Right ventricle myocardium superior (tissue), 1 donor: ENCODE data around the gene ROR1. TPM values are rescaled to one million over a fixed set of nuclear protein-coding genes. Genes with fewer than 3 reads are reported as not detected.
A peak's percentile ranks its signal among the peaks of the same experiment; 100 is the strongest.

Source experiments
- ATAC-seq: fragments of 200-7000 bp; cut with Tn5 transposase; one replicate; pipeline ENCODE4 v1.9.1; 2020; ENCODE audit warnings: mild to moderate bottlenecking; ENCODE audit not compliant: poor library complexity
- DNase-seq: peaks from one replicate; pipeline ENCODE4 v3.0.0-alpha.2; 2020
- intact Hi-C: fragments of 100-400 bp; cut with DNase I; formaldehyde crosslinking; loops from one replicate; pipeline ENCODE4 v1.11.2; 2022
- total RNA-seq: library from RNA; stranded (reverse); fragmentation: NEBNext Ultra II Directional; extraction: Animal tissue kit (Norgen Biotek cat#: 25700); gene quantifications from one replicate; pipeline ENCODE4 v1.2.1, GENCODE V29; 2021
- donor health status: DM: no; HTN: yes; CAD: no; lungs with severe emphysema.

Gene ROR1
- total RNA-seq, 1 donor from 2014 or later: 8.6 TPM

DNA sequence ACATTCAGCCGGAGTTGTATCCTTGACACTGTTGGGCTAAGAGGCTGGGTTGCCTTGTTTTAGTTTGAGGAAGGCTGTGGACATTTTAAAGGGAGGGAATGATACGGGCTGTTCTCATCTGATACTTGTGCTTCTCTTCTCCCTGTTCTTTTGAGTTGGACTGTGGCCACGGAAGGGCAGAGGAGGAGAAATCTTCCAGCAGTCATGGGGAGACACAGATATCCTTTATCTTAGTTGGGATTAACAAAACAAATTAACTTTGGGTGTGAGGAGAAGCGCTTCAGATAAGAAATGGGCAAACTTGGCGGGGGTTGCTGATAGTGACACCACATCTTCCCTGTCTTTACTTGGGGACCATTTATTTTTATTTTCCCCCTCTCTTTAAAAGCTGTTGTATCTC, 138.8 kb downstream of the ROR1 start:
- intact Hi-C loops: loop anchor here (10.0 kb wide), 1 partner anchor 128 kb away; no protein-coding TSS in a partner anchor
- DNase-seq (no peak), ATAC-seq (peak; percentile 50)

DNA sequence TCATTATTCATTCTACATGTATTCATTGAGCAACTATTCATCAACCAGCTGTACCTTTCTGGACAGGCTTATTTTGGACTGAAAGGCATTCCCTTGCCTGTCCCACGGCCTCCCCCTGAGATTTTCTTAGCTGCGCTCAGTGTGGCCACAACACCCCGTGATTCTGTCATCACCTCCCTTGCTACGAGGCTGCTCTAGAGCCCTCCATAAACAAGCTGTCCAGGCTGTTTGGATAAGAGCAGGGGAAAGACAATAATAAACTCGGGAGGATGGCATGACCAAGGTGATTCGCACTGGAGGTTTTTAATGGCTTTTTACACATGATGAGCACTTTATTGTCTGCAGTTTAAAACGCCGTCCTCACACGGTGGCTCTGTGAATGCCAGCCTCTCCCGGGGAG, 139.7 kb downstream of the ROR1 start:
- intact Hi-C loops: loop anchor here (10.0 kb wide), 1 partner anchor 129 kb away; no protein-coding TSS in a partner anchor
- DNase-seq (no peak), ATAC-seq (peak; percentile 75)

DNA sequence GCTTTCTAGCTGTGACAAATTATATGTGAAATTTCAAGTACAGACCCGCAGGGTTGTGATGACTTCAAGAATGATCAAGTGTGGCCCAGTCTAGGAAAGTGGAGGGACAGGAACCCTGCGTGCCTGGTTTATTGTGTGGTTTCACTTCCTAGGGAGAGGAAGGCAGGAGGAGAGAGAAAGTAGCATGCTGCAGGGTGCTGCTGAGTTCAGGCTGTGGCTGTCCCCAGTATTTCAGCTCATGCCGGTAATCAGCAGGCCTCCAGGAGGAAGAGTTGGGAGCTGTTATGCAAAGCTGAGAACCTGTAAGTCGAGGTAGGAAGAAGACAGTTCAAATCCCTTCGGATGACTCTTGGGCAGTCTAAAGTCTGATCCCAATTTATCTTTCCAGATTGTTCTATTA, 140.4 kb downstream of the ROR1 start:
- ATAC-seq (peak; percentile 25), DNase-seq (no peak)
- intact Hi-C loops: loop anchor here (10.0 kb wide), 1 partner anchor 129 kb away; no protein-coding TSS in a partner anchor

DNA sequence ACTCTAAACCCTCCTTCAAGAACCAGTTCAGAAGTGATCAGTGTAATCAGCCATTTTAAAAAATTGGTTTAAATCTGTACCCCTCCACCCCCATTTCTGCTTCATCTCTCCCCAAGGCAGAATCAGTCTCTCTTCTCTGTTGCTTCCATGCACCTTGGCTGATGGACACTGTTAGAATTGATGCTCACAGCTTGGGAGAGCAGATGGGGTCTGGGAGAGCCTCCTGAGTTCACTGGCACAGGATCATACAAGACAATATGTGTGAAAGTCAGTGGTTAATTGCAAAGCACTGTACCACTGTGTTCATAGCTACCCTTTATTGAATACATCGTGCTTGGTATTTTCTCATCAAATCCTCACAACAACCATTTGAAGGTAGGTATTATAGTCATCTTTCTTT, 140.9 kb downstream of the ROR1 start:
- DNase-seq: no peak
- no peak for ATAC-seq
- intact Hi-C loops: loop anchor here (10.0 kb wide), 1 partner anchor 130 kb away; no protein-coding TSS in a partner anchor

DNA sequence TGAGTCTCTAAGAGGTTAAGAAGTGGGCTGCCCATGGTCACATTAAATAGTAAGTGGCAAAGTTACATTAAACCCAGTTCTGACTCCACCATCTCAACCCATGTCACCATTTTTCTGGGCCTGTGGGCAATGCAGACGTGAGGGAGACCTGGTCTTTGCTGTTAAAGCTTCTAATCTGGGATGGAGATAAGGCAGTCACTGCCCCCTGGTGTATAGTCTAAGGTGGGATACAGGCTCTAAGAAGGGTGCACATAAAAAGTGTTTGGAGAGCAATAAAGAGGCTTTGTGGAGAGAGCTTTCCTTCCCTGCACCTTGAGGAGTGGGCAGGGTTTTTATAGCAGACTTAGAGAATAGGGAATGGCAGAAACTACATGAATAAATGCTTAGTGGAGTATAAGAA, 141.3 kb downstream of the ROR1 start:
- ATAC-seq: no peak
- intact Hi-C loops: loop anchor here (10.0 kb wide), 1 partner anchor 130 kb away; no protein-coding TSS in a partner anchor
- no peak for DNase-seq

DNA sequence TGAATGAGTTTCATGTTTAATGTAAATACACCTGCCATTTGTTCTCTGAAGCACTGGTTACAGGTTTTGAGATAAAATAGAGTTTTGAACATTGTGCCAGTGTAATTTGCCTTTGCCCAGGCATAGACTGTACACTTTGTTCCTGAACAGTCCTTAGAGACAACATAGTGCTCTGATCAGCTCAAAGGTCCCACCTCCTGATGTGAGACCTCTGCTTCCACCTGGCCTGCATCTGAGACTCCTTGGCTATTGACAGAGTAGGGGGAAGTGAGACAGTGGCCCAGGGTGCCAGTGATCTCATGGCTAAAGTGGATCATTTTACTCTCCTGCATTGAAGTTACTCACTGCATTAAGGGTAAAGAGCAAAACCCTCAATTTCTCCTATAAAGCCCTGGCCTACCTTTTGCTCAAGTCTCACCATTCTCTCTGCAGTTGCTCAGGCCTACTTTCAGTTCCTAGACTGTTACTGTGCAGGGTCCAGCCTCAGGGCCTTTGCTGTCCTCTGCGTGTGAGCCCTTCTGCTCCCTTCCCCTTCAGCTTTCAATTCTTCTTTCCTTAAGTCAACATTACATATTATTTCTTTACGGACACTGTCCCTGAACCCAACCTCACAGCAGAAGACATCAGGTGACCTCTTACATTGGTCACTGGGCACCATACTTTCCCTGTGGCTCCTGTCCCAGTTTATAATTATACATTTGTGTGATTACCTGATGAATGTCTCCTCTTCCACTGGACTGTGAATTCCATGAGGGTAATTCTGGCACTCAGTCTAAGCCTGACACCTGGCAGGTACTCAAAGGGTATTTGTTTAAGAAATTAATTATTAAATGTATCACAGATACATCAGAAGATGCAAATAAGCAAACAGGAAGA, 142.9 kb downstream of the ROR1 start:
- no peak for DNase-seq
- intact Hi-C loops: loop anchor here (10.0 kb wide), 1 partner anchor 132 kb away; no protein-coding TSS in a partner anchor
- ATAC-seq: no peak

DNA sequence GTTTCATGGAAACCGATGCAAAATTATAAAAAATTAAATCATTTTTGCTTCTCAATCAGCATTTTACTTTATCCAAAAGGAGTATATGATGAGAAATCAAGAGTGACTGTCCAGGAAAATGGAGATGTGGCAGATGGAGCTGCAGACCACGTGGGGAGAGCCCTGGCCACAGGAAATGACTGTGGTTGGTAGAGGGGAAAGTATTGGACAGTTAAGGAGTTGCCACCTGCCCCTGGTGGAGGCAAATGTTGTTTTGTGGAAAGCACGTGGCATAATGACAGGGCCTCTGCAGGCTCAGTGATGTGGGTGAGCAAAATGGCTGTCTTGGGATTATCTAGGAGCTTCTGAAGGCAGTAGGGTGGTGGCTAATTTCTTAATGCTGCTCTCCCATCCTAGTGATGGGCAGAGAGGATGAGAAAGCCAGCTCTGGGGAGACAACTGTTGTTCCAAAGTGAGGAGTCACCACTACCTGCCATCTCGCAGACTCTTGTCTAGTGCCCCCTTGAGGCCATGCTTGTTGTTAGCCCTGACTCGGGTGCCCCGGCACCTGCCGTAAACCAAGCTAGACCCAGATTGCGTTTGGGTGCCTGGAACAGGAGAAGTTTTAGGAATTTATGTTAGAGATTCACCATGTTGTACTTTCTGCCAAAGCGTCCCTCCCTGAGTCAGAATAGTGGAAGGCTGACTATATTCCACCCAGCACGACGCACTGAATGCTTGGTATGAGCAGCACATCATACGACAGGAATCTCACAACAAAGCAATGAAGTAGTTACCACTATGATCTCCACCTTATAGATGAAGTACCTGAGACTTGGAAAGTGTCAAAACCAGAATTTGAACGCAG, 144.0 kb downstream of the ROR1 start:
- ATAC-seq (no peak), DNase-seq (no peak)
- intact Hi-C loops: loop anchor here (10.0 kb wide), 1 partner anchor 133 kb away; no protein-coding TSS in a partner anchor

DNA sequence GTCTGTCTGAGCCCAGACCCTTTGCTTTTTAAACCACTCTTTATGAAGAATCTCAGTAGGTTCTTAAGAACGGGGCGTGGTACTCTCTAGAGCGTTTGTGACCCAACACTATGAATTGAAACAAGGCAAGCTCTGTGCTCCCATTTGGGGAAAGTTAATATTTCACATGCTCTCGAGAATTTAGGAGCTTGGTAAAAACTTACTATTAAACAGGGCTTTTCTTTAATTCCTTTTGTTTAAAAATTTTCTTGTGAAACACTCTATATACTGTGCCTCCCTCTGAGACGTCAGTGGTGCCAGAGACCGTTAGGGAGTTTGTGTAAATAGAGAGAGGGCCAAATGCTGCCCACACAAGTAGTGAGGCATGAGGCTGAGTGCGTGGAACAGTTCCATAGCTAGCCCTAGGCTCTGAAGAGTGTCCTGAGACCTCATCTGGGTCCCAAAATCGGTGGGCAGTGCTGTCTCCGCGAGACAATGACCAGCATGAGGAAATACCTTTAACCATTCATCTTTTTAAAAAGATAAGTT, 144.7 kb downstream of the ROR1 start:
- intact Hi-C loops: loop anchor here (10.0 kb wide), 1 partner anchor 134 kb away; no protein-coding TSS in a partner anchor
- no peak for ATAC-seq

DNA sequence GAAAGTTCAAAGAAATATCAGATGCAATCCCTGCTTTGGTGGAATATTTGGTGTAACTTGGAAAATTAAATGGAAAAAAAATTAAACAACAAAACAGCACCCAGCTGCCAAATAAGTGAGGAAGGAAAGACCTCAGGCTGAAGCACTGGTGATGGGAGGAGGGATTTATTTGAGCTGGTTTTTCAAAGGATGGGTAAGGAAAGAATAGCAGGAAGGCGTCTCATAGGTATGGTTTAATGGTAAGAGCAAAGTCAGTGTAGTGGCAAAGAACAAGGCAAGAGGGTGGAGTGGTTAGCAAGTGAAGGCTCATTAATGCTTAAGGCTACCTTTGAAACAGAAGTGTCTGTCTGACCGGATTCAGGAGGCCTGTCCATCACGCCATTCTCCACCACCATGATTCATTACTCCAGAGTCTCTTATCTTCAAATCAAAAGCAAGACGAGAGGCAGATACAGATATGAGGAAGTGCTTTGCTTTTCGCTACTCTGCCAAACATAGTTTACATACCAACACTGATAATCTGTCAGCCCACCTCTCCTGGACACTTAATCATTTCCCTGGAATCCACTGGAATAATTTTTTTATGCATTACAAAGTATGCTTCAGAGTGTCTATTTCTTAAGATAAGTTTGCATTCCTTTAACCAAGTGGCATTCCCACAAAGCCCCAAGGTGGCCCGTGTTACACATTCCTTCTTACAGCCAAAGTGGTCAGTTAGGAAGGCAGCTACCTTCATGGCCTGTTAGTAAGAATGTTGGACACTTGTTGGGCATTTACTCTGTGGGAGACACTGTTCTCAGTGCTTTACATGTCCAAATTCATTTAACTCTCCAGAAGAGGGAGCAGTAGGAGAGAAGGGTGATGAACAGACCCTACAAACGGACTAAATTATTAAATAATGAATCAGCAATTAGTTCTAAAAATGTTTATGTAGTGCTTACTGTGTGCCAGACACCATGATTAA, 146.6 kb downstream of the ROR1 start:
- DNase-seq: no peak
- intact Hi-C loops: no loop called here
- no peak for ATAC-seq

More for the DNA sequence above, 144.7 kb downstream of the ROR1 start:
- no peak for DNase-seq

DNA sequence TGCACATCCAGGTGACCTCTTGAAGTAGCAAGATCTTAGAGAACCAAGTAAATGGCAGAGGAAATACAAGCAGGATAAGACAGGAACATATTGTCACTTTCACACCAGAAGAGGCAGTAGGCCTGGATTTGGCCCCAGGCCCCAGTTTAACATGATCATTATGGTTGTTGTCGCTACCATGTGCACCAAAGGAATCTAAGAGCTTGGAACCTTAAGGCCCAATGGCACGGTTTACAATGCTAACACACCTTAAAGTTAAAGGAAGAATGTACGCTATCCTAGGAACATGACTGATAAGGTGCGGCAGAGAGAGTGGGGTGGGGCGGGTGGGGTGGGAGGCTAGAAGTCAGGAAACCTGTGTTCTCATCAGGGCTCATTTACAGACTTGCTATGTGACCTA, 147.5 kb downstream of the ROR1 start:
- DNase-seq: no peak
- no peak for ATAC-seq
- intact Hi-C loops: no loop called here

DNA sequence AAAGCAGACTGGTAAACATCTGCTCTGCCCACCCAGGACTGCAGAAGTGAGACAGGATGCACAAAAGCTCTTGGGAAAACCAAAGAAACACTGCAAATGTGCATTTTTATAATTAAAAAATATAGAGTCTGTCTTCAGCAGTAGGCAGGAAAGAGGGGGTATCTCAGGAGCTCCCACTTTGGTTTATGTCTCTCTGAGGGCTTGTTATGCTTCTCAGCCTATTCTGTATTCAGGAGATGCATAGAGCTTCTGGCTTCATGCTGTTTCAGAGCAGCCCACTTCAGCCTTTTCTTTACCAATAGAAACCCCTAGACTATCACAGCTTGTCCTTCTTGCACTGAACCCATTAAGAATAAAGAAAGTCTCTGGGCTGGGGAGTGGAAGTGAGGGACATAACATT, 148.0 kb downstream of the ROR1 start:
- no peak for DNase-seq
- ATAC-seq: no peak
- intact Hi-C loops: no loop called here

DNA sequence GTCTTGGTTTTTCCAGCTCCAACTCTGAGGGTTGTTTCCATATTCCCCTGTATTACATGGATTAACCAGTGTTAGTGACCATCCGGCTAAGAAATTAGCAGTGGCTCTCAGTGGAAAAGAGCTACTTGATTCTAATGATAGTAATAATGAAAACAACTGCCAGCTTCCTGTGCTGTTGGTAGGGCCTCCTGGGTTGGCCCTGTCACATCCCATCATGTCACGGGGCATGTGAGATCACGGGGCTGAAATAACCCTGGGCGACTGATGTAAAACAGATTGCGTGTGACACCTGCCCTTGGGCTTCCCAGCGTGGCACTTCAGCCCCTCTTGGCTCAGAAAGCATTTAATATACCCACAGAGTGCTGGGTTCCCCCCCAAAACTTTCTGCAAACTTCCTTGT, 149.0 kb downstream of the ROR1 start:
- ATAC-seq (peak; percentile 87), DNase-seq (peak; percentile 61)
- intact Hi-C loops: no loop called here

DNA sequence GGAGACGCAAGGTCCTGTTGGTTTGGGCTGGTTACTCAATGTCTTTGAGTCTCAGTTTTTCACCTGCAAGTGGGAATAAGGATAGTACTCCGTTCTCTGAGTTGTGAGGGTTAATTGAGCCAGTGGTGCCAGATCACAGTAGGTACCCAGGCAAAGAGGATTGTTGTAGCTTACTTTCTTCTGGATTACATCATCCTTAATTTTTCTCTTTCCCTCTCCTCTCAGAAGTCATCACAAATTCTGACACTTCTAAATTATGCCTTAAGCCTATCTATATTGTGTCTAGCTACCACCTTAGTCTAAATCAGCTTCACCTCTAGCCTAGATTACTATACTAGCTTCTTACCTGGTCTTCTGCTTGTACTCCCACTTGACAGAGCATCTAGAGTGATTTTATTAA, 149.5 kb downstream of the ROR1 start:
- intact Hi-C loops: no loop called here
- no peak for DNase-seq
- ATAC-seq: no peak

DNA sequence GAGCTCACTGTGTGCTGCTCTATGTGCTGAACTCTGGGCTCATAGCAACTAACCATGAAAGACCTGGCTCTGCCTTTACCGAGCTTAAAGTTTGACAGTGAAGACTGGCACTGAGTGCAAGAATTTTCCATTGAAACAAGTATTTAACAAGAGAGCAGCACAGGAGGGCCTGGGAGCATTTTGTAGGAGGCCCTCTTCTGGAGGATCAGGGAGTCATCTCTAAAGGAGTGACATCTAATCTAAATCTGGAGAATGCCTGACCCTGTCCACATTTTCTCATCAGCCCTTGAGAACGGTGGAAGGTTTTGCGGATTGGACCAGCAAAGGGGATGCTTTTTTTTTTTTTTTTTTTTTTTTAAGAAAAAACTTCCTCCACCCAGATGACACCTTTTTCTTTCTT, 150.8 kb downstream of the ROR1 start:
- no peak for DNase-seq
- intact Hi-C loops: no loop called here
- no peak for ATAC-seq

DNA sequence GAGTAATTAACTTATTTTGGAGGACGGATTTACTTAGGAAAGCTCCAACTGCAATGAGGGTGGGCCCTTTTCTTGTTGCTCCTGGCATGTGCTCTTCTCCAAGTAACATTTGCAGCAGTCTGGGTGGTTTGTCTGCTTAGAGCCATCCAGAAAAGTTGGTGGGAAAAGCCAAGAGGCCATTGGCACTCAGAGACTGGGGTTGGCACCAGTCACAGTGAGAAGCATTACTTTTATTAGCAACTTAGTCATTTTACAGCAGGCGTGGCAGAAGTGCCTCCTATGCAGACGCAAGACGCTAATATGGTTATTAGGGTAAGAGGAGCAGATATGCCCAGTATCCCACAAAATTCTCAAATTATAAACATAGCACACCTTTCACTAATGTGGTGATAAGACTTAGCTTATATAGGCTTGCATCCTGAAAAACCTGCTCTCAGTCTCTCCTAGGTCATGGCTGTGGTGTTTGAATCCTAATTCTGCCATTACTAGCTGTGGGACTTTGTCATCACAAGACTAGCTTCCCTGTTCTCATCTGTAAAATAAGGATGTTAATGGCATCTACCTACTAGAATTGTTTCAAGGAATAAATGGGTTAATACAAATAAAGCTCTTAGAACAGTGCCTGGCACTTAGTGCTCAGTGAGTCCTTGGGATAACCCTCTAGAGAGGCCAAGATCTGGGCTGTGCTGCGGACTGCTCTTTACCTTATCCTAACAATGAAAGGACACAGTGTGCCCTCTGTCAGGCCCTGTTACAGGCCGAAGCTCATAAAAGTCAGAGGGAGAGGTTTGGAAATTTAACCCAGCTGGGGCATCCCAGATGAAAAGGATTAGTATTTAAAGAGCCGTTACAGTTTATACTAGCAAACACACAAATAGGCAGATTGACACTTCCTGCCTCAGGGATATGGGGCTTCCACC, 154.6 kb downstream of the ROR1 start:
- ATAC-seq: peak; percentile 95
- intact Hi-C loops: no loop called here
- peak; percentile 60 for DNase-seq

DNA sequence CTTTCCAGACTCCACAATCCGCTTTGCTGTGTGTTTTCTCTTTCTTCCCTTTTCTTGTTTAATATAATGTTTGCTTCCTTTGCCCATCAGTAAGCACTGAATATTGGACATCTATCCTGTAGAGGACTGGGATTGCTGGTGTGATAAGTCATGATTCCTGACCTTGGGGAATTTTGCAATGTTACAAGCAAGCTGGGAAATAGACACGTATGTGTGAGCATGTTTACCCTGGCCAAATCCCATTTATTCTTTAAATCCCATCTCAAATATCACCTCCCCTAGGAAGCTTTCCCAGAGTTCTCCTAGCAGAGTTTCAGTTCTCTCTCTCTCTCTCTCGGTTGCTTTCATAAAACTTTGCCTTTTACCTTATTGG, 155.3 kb downstream of the ROR1 start:
- DNase-seq: no peak
- peak; percentile 6 for ATAC-seq
- intact Hi-C loops: no loop called here

DNA sequence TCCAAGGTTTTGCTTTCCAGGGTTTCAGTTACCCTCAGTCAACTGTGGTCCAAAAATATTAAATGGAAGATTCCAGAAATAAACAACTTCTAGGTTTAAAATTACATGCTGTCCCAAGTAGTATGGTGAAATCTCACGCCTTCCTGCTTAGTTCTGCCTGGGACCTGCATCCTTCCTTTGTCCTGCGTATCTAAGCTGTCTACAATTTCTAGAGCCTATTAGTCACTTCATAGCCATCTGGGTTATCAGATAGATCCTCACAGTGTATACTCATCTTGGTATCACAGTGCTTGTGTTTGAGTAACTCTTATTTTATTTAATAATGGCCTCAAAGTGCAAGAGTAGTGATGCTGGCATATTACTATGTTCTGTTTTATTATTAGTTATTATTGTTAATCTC, 157.7 kb downstream of the ROR1 start:
- intact Hi-C loops: loop anchor here (10.0 kb wide), 2 partner anchors 203 to 237 kb away; no protein-coding TSS in a partner anchor
- no peak for DNase-seq
- no peak for ATAC-seq
